Measurements from ENCODE around the gene SLC10A4.

SLC10A4 gene

GRCh38 chr4:48484494-48485168, 1.5 kb downstream of the SLC10A4 start:
- DNase-seq: no peak
- intact Hi-C loops (cut with DNase I): no loop called here

- no peak for DNase-seq
- intact Hi-C loops (cut with DNase I): no loop called here
These were observed 6.5 kb downstream of the SLC10A4 start for GRCh38 chr4:48489683-48490011.

- intact Hi-C loops (cut with DNase I): no loop called here
These were observed 7.0 kb downstream of the SLC10A4 start, which contains the start of gene ZAR1 for GRCh38 chr4:48490012-48490679. Gene ZAR1 (plus strand): TSS chr4:48490252. CDS start chr4:48490292, 40 bp downstream.

GRCh38 chr4:48490680-48491513, 7.8 kb downstream of the SLC10A4 start:
- intact Hi-C loops (cut with DNase I): no loop called here
- peak in 1 of 10 donors; percentile 83 for DNase-seq

More at GRCh38 chr4:48490012-48490679, 7.0 kb downstream of the SLC10A4 start, which contains the start of gene ZAR1:
- DNase-seq: peak in 3 of 10 donors; percentile 28 to 84 (median 77)

GRCh38 chr4:48491514-48492176, 8.5 kb downstream of the SLC10A4 start:
- DNase-seq: peak in 1 of 10 donors; percentile 69
- intact Hi-C loops (cut with DNase I): no loop called here

- no peak for DNase-seq
- intact Hi-C loops (cut with DNase I): no loop called here
These were observed 10.4 kb downstream of the SLC10A4 start for GRCh38 chr4:48493452-48494100.

GRCh38 chr4:48495941-48496340, 12.8 kb downstream of the SLC10A4 start:
- intact Hi-C loops (cut with DNase I): no loop called here
- no peak for DNase-seq

- intact Hi-C loops (cut with DNase I): no loop called here
- no peak for DNase-seq
These were observed 15.8 kb downstream of the SLC10A4 start for GRCh38 chr4:48498895-48499294.

- DNase-seq: no peak
- intact Hi-C loops (cut with DNase I): no loop called here
These were observed 16.5 kb downstream of the SLC10A4 start for GRCh38 chr4:48499551-48500066.

GRCh38 chr4:48503233-48504025, 20.3 kb downstream of the SLC10A4 start:
- intact Hi-C loops (cut with DNase I): no loop called here
- DNase-seq: no peak

- DNase-seq: no peak
- intact Hi-C loops (cut with DNase I): no loop called here
These were observed 20.8 kb downstream of the SLC10A4 start for GRCh38 chr4:48504026-48504330.

- no peak for DNase-seq
- intact Hi-C loops (cut with DNase I): no loop called here
These were observed 21.2 kb downstream of the SLC10A4 start for GRCh38 chr4:48504352-48504751.

- no peak for DNase-seq
- intact Hi-C loops (cut with DNase I): no loop called here
These were observed 23.6 kb downstream of the SLC10A4 start for GRCh38 chr4:48506716-48507115.

GRCh38 chr4:48509543-48509942, 26.4 kb downstream of the SLC10A4 start:
- intact Hi-C loops (cut with DNase I): no loop called here
- DNase-seq: no peak

- intact Hi-C loops (cut with DNase I): no loop called here
- no peak for DNase-seq
These were observed 35.0 kb downstream of the SLC10A4 start for GRCh38 chr4:48518143-48518542.

GRCh38 chr4:48526406-48526805, 43.3 kb downstream of the SLC10A4 start:
- DNase-seq: no peak
- intact Hi-C loops (cut with DNase I): no loop called here

GRCh38 chr4:48538358-48538757, 55.2 kb downstream of the SLC10A4 start:
- intact Hi-C loops (cut with DNase I): no loop called here
- no peak for DNase-seq
